Liver (tissue), 3 donors: ENCODE results near the gene UHRF2.
"Not testable (repeated sequence)": the region's sequence is repeated elsewhere in the genome, so short reads cannot be mapped to it uniquely, and the experiment has no call there.

Source experiments
- REST ChIP-seq: IDR thresholded peaks from 2 replicates; pipeline ENCODE4 v1.6.1; 2016; ENCODE audit warnings: antibody characterized with exemption, mild to moderate bottlenecking
- TAF1 ChIP-seq: conservative IDR thresholded peaks from 2 replicates; pipeline ENCODE4 v1.6.1; 2016; ENCODE audit warnings: antibody characterized with exemption, mild to moderate bottlenecking
- YY1 ChIP-seq: IDR thresholded peaks from 2 replicates; pipeline ENCODE4 v1.6.1; 2016; ENCODE audit warnings: antibody characterized with exemption, mild to moderate bottlenecking
- ZBTB33 ChIP-seq: IDR thresholded peaks from 2 replicates; pipeline ENCODE4 v1.6.1; 2016; ENCODE audit warnings: antibody characterized with exemption
- TF ChIP-seq, protein P1 (sequence below): fragments of 150-350 bp; IDR thresholded peaks from 2 replicates; pipeline ENCODE4 v1.5.1; 2017; ENCODE audit warnings: improper control_type of control experiment, low read depth, low read length; ENCODE audit not compliant: missing input control
- donor health status: healthy.
- donor health status: healthy.

GRCh38 chr9:6458704-6459103 is 45.7 kb downstream of the UHRF2 start:
- TF ChIP-seq, protein P1, sequence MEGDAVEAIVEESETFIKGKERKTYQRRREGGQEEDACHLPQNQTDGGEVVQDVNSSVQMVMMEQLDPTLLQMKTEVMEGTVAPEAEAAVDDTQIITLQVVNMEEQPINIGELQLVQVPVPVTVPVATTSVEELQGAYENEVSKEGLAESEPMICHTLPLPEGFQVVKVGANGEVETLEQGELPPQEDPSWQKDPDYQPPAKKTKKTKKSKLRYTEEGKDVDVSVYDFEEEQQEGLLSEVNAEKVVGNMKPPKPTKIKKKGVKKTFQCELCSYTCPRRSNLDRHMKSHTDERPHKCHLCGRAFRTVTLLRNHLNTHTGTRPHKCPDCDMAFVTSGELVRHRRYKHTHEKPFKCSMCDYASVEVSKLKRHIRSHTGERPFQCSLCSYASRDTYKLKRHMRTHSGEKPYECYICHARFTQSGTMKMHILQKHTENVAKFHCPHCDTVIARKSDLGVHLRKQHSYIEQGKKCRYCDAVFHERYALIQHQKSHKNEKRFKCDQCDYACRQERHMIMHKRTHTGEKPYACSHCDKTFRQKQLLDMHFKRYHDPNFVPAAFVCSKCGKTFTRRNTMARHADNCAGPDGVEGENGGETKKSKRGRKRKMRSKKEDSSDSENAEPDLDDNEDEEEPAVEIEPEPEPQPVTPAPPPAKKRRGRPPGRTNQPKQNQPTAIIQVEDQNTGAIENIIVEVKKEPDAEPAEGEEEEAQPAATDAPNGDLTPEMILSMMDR: not testable (repeated sequence)
- TF ChIP-seq YY1, ZBTB33, TAF1, REST: not testable (repeated sequence)
